HG02870 (cell line): ENCODE results near the gene FAM241A.
"Not testable (repeated sequence)": the region's sequence is repeated elsewhere in the genome, so short reads cannot be mapped to it uniquely, and the experiment has no call there.

Experiments
- ATAC-seq: cut with Tn5 transposase; IDR thresholded peaks from one replicate; pipeline ENCODE4 v1.9.1; 2021; ENCODE audit warnings: mild to moderate bottlenecking, moderate library complexity; ENCODE audit not compliant: unreplicated experiment

FAM241A gene

DNA sequence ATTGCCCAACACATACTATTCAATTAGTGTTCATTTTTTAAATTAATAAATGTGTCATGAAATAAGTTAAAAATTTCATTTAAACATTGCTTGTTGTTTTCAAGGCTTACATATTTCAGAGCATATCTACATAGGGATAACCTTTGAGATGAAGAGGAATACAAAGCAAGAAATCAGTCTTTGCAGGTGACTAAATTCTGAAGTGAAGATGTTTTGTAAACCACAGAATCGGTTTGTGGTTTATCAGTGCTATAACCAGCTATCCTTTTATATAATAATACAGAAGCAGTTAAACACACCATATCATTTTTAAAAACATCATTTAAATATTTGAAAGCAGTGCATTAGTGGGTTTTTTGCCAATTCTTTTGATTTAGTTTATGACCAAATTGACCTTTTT is 26.9 kb downstream of the FAM241A start:
- peak; percentile 77 for ATAC-seq

DNA sequence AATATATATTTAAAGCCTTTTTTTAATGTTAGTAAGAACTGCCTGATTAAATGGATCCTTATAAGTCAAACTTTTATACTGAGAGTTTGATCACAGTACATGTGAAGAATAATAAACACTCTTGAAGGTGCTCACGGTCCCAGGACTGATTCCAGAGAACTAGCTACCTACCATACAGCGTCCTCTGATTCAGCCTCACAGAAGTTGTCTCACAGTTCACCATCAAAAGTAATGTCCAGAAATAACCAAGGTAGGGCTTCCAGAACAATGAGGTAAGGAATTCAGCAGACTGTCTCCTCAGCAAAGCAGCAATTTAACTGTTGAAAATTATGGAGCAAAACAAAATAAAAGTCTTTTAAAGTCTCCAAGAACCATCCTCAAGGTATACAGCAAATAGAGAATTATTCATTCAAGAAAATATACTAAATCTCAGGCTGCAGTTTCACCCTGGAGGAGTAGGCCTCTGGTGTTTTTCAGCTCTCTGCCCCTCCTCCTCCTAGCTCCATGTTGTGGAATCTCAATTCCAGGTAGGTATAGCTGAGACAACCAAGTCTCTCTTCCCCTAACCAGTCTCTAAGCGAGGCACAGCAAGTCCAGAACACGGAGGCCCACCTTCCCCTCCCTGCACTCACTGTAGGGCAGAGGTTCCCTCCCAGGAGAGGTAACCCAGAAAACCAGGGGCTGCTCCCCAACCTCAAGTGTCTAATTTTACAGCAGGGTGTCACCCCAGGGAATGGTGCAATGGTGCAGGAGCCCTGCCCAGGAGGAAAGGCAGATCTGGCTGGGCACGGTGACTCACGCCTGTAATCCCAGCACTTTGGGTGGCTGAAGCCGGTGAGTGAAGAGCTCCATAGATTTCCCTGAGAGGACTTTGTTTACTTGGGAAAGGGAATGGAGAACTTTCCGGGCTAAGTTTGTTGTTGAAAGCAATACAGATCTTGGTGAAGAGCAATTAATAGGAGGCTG is 28.6 kb downstream of the FAM241A start:
- no peak for ATAC-seq

DNA sequence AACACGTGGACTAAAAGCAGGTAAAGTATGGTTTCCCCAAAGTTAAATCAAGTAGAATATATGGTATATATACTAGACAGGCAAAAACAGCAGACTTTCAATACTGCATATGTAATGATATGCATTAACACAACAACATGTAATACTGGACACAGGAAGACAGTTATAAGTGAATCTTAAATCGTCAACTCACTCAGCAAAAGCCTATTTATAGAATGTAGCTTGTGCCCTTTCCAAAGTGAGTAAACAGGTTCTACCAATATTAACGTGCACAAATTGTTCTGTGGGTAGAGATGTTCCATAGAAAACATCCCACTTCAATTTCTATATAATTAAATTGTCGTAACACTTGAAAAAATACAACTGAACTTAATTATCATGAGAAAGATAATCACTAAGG is 30.6 kb downstream of the FAM241A start:
- ATAC-seq: no peak

DNA sequence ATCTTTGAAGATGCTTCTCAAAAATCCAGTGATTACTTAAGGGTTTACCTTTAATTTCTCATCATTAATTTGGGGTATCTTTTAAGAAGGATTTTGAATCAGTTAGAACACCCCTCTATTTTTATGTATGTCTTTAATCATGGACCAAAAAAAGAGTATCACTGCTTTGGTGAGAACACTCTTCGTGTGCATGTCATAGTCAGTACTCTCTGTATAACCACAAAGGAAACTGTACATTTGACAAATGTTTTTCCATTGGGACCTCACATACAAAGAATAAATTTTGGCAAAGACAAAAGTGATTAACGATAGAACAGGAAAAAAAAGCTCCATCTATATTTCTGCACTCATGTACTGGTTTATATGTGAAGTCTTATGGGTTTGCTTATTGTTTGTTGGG is 31.3 kb downstream of the FAM241A start:
- ATAC-seq: peak; percentile 63

DNA sequence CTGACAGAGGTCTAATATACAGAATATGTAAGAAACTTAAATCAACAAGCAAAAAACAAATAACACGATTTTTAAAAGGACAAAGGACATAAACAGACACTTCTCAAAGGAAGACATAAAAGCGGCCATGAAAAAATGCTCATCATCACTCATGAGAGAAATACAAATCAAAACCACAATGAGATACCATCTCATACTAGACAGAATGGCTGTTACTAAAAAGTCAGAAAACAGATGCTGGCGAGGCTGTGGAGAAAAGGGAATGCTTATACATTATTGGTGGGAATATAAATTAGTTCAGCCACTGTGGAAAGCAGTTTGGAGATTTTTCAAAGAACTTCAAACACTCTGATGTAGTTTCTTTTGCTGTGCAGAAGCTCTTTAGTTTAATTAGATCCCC is 33.5 kb downstream of the FAM241A start:
- ATAC-seq: not testable (repeated sequence)

DNA sequence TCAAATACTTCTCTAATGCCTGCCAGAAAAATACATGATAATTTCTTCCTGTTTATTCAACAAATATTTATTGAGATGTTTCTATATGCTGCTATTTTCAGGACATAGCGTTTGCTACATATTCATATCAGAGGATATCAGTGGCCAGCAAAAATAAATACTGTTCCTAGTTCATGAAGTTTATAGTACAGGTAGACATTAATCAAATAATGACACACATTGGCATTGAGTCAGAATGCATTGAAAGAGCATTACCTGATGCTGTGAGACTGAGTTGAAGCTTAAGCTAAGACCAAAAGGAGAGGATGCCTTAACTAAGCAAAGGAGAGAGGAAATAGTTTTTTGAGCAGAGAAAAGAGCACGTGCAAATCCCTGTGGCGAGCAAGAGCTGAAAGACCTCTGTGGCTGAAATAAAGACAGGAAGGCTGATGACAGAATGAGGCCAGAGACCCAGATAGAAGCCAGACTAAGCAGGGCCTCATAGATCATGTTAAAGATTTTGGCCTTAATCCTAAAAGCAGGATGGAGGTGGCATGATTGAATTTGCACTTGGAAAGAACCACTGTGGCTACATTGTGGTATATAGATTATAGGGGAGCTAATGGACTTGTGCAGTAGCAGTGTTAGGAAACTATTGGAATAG is 36.2 kb downstream of the FAM241A start:
- no peak for ATAC-seq

DNA sequence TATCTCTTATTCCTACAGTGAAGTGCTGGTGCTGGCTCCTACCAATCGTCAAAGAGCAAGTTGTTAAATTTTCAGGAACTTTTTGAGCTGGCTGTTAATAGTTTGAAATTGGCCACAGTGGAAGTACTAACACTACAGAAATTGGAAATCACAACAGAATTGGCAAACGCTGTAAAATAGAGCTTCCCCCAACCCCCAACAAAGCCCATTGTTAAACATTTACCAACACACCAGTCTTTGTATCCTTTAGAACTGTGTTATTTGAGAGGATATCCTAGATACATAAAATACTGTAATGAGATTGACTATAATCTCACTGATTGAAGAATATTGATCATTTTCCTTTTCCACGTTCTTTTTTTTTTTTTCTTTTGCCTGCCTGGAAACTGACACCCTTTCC is 37.4 kb downstream of the FAM241A start:
- no peak for ATAC-seq

DNA sequence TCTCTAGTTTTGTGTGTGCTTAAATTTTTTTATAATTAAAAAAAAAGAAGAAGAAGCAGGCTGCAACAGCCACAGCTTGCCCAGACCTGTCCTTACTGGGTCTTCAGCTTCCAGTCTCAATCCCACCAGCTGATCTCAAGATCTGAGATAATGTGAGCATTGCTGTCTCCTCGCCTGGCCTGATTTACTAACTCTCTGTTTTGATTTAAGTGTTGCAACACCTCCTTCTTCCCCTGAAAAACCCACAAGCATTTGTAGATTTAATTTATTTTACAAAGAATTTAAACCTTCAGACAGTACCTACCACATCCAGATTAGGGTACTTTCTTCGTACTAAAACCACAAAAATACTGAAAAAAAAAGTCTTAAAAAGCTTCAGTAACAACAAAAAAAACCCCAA is 38.0 kb downstream of the FAM241A start:
- ATAC-seq: no peak

DNA sequence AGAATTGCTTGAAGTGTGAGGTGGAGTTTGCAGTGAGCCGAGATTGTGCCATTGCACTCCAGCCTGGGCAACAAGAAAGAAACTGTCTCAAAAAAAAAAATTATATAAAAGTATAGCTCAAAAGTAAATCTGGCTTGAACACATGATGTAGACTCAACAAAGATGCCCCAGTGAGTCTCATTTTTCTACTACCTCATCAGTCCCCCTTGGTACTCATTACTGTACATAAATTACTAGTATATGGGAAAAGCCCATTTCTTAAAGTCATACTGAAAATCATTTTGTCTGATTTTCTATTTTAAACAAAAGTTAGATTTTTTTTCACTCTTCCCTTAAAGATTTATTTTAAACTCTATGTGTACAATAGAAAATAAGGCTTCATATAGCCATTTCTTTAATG is 39.2 kb downstream of the FAM241A start:
- no peak for ATAC-seq

DNA sequence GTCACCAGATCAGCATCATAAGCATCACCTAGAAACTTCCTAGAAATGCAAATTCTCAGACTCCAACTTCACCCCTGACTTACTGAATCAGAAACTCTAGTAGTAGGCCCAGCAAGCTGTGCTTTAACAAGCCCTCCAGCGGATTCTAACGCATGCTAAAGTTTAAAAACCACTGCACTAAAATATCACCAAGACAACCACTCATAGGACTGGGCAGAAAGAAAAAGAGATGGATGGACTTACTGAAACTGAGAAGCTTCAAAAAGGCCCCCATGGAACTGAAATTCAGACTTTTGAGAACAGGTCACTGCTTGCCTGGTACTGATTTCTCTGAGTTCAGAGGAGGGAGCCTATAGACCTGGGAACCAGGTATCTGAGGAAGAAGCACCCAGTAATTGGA is 40.1 kb downstream of the FAM241A start:
- peak; percentile 73 for ATAC-seq

DNA sequence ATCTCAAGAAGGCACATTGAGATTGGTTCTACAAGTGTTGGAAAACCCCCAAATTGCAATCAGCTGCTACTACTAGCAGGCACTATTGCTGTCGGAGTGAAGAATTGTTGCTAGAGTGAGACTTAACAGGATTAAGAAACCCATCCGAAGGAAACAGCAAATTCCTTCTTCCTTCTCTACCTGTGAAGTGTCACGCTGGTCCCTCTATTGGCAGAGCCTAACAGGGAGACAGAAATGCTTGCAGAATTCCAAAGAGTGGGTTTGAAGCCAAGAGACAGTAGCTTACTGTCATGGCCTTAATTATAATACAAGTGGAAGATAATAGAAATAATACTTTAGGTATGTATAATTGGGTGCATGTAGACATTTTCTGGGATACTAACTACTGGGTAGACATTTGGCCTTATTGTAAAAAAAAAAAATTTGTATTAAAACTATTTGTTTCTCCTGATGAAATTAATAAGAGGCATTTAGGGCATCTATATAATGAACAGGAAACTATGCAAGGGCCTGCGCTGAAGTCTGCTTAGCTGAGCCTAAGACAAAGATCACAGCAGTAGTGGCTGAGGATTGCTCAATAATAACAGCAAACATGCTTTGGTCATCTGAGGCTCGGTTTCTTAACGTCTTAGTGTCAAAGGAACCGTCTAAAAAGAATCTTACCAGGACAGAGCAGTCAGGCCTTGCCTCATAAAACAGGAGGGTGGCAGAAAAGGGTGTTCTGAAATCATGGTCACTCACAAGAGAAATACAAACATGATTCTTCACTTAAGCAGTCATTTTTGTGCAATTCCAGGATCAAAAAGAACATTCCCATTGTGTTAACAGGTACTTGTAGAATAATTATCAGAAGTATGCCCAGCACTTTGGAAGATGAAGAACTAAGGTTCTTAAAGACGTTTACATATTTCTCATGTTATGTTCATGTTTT is 40.8 kb downstream of the FAM241A start:
- no peak for ATAC-seq

DNA sequence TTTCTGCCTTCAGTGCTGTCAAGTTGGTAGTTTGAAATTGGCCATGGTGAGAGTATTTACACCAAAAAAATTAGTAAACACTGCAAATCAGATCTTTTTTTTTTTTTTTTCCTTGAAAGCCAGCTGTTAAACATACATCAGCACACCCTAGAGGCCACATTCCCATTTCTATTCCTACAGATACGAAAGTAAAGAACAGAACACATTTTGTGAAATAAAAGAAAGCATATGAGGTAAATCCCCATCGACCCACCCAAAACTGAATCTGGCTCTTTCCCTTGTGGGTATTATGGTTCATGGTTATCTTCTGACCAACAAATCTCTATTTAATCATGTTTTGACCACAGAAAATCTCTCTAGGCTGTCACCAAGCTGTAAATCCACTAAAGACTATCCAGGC is 44.5 kb downstream of the FAM241A start:
- no peak for ATAC-seq

DNA sequence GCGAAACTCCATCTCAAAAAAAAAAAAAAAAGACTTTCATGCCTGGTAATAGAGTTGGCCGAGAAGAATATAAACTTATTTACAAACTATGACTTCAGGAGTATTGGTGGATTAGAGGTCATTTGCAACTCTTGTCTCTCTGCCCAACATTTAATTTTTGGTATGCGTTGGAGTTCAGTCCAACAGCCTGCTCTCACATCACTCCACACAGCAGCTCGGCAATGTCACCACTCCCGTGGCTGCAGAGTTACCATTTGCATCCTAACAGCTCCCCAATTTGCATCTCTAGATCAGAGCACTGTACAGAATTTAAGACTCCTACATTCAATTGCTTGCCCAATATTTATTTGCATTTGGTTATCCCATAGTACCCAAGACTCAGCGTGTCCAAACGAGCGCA is 45.4 kb downstream of the FAM241A start:
- ATAC-seq: no peak

DNA sequence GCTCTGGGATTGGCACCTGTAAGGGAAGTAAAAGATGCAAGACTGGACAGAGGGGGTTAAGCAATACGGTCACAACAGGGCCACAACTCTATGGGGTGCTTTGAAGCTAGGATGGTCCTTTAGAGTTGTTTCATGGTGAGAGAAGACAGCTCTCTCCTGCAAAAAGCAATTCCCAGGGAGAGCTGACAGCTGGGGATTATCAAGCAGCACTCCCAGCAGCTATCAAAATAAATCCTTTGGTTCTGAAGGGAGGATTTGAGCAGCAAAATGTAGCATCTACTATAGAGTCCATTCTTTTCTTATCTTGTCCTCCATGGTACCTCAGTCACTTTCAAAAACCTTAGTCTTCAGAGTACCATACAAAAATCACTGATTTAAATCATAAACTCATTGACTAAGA is 51.2 kb downstream of the FAM241A start:
- no peak for ATAC-seq

DNA sequence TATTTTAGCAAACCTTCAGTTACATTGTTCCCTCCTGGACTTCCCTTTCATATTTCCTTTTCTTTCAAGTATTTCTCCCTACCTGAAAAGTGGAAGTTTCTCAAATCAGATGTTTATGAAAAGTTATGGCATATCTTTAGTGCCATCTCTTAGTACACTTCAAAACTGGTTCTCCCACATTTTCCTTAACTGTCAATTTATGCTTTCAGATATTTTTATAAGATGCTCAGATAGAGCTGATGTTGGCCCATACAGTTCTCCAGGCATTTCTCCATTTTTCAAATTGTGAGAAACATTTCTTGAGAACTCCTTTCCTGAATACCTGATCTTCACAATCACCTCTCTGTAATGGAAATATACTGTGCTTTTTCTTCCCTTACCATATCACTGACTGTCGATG is 53.8 kb downstream of the FAM241A start:
- ATAC-seq: peak; percentile 8

DNA sequence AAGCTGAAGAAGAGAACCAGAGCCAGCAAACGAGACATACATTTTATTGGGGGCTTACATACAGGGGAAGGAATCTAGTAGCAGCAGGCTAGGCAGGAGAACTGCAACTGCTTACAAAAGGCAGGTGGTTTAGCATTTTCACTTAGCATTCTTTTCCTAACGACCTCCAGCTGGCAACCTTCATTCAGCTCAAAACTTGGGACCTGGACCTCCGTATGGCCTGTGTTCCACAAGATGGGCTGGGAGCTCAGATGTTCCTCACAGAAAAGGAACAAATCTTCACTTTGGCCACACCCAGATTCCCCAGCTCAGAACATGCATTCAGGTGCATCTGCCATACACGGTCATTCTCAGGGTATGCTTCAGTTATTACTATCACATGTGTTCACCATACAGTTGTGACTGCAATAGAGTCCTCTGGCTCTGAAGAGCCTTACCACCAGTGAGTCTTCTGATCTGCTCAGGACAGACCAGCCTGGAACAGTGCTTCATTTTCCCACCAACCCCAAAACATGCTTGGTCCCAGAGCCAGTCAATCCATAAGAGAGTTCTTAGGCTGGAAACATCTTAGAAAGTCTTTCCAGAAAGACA is 56.8 kb downstream of the FAM241A start:
- peak; percentile 57 for ATAC-seq

DNA sequence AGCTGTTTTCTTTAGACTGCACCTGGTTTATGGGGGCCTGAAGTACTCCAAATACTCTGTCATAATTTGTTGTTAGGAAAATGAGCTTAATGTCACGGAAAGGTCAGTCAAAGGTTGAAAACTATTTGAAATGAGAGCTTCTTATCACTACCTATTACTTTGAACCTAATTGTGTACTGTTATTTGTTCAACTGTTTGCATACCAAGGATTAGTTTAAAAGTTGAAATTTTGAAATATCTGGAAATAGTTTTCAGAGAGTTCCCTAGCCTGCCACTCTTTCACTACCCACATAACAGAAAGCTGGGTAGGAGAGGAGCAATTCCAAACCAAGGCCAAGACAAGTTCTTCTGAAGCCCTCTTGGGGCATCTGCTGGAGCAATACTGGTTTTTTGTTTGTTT is 58.3 kb downstream of the FAM241A start:
- no peak for ATAC-seq

DNA sequence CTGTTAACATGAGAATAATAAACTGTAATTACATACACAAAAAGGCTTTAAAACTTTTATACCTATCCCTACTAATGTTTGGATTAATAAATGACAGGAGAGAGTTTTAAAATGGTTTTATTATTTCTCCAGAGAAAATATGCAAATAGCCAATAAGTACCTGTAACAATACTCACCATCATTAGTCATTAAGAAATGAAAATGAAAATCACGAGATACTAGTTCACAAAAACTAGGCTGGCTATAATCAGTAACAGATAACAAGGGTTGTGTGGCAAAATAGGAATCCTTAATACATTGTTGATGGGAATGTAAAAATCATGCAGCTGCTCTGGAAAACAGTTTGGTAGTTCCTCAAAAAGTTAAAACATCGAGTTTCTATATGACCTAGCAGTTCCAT is 61.2 kb downstream of the FAM241A start:
- no peak for ATAC-seq

DNA sequence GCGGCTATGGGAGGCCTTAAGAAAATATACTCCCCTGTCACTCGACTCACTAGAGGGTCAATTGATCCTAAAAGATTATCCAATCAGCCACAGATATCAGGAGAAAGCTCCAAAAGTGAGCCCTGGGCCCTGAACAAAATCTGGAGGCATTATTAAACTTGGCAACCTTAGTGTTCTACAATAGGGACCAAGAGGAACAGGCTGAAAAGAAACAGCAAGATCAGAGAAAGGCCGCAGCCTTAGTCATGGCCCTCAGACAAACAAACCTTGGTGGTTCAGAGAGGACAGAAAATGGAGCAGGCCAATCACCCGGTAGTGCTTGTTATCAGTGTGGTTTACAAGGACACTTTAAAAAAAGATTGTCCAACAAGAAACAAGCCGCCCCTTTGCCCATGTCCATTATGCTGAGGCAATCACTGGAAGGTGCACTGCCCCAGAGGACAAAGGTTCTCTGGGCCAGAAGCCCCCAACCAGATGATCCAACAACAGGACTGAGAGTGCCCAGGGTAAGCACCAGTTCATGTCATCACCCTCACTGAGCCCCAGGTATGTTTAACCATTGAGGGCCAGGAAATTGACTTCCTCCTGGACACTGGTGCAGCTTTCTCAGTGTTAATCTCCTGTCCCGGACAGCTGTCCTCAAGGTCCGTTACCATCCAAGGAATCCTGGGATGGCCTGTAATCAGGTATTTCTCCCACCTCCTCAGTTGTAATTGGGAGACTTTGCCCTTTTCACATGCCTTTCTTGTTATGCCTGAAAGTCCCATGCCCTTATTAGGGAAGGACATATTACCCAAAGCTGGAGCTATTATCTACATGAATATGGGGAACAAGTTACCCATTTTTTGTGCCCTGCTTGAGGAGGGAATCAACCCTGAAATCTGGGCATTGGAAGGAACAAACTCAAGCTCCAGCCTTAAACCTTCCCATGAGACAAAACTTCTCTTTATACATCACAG is 63.2 kb downstream of the FAM241A start:
- ATAC-seq: not testable (repeated sequence)

DNA sequence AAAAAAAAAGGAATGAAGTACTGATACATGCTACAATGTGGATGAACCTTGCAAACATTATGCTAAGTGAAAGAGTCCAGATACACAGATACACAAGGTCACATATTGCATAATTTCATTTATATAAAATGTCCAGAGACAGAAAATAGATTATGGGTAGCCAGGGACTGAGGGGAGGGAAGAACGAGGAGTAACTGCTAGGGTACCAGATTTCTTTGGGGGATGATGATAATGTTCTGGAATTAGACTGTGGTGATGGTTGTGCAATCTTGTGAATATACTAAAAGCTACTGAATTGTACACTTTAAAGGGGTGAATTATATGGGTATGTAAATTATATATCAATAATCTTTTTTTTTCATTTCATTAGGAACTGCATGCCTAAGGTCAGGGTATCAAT is 65.5 kb downstream of the FAM241A start:
- no peak for ATAC-seq
